ENCODE data around the gene ATOX1. TPM values are rescaled to one million over a fixed set of nuclear protein-coding genes. Genes with fewer than 3 reads are reported as not detected.
"Not testable (repeated sequence)": the region's sequence is repeated elsewhere in the genome, so short reads cannot be mapped to it uniquely, and the experiment has no call there.

The ATOX1 gene
- total and polyA plus RNA-seq, 2 of the 8 experiments (the other 6 are each of a cell fraction or from before 2014, with no cell fraction given) = 79.9 to 232 TPM

GRCh38 chr5:151698081-151698480 is 60.4 kb downstream of the ATOX1 start:
- not testable (repeated sequence) for H2BK12ac ChIP-seq (ENCODE audit: low read depth, low read length); H3K4me2 ChIP-seq (ENCODE audit: insufficient read depth in 1 of 2, low read depth in 2 of 2, low read length in 2 of 2); FAIRE-seq; H3K36me3 ChIP-seq (ENCODE audit: control insufficient read depth in 2 of 4, insufficient read depth in 4 of 4, low read length in 3 of 4); DNase-seq (ENCODE audit: low read depth in 1 of 2, low spot score in 2 of 2); H3K9ac ChIP-seq (replicated peaks in 1 of 4; ENCODE audit: extremely low read depth in 1 of 4, low read depth in 3 of 4, low read length in 3 of 4); H3K23me2 ChIP-seq (ENCODE audit: low read depth, low read length); H2BK120ac ChIP-seq (replicated peaks; ENCODE audit: low read depth, low read length); H3K27ac ChIP-seq (ENCODE audit: low read depth, low read length); H4K5ac ChIP-seq (ENCODE audit: insufficient read length, low read depth, low read length); H4K20me1 ChIP-seq (replicated peaks in 1 of 2; ENCODE audit: control insufficient read depth in 1 of 2, insufficient read depth in 2 of 2, low read length in 2 of 2); H3K4ac ChIP-seq (replicated peaks; ENCODE audit: insufficient read length, low read depth, low read length); H3K56ac ChIP-seq (replicated peaks; ENCODE audit: insufficient read length, low read depth, low read length); H3K23ac ChIP-seq (ENCODE audit: insufficient read length); H2BK20ac ChIP-seq (ENCODE audit: low read length); H2BK15ac ChIP-seq (ENCODE audit: low read length); H2AK5ac ChIP-seq (ENCODE audit: low read depth, low read length); H3K79me1 ChIP-seq (ENCODE audit: low read depth, low read length); H3K27me3 ChIP-seq (replicated peaks in 1 of 4; ENCODE audit: control insufficient read depth in 3 of 4, extremely low read depth in 1 of 4, insufficient read depth in 3 of 4, low read length in 3 of 4); H3K4me3 ChIP-seq (ENCODE audit: extremely low read depth in 1 of 4, insufficient read depth in 2 of 4, low read depth in 3 of 4, low read length in 4 of 4); H2BK5ac ChIP-seq (ENCODE audit: low read depth, low read length); H3K18ac ChIP-seq (ENCODE audit: extremely low read depth, low read length); H4K91ac ChIP-seq (replicated peaks; ENCODE audit: insufficient read length, low read length); H3K79me2 ChIP-seq (ENCODE audit: control insufficient read depth in 1 of 2, insufficient read depth in 2 of 2, low read length in 2 of 2); H4K8ac ChIP-seq (ENCODE audit: extremely low read depth, insufficient read depth, low read length); H2AFZ ChIP-seq (ENCODE audit: low read length); H3K9me3 ChIP-seq (ENCODE audit: insufficient read depth in 2 of 2, low read depth in 1 of 2, low read length in 1 of 2); H3K14ac ChIP-seq (ENCODE audit: insufficient read length)
- WGBS, 2 experiments (ENCODE audit: extremely low coverage in 1 of 2, insufficient coverage in 1 of 2, insufficient read length in 1 of 2, insufficient replicate concordance in 2 of 2, low coverage in 1 of 2, low lambda C conversion rate in 2 of 2, missing lambda C conversion rate in 1 of 2) = 87% methylated on average over 4 of the region's 4 CpGs; no CpG with 5 or more reads in 1 of the 2 experiments
- ChIA-PET CTCF (ENCODE audit: partially characterized antibody) (interaction anchor here (0.6 to 7.9 kb wide), 11 partner anchors 9 to 409 kb away, joined by 3 to 53 read pairs (median 7); partner anchors contain the start of gene SPARC), POLR2A (ENCODE audit: partially characterized antibody) (interaction anchor here (1.5 to 2.1 kb wide), 3 partner anchors 11 to 72 kb away, joined by 3 to 13 read pairs (median 4); partner anchors contain the start of gene SPARC)
- H3K4me1 ChIP-seq (replicated peaks in 1 of 4; ENCODE audit: control insufficient read depth in 3 of 4, insufficient read depth in 4 of 4, low read length in 3 of 4) = peaks cover 3 to 14% (median 6%) of the 10 kb centered on the region in 4 experiments

Data from H1 (cell line).